ENCODE results near the gene IQCH.

Gene IQCH

GRCh38 chr15:67551207-67551743, 296.7 kb downstream of the IQCH start:
- in situ Hi-C loops (cut with MboI; ENCODE audit: low sequenced_read_pairs) = no loop called here
